Measurements from ENCODE around the gene CLDN1. TPM values are rescaled to one million over a fixed set of nuclear protein-coding genes. Genes with fewer than 3 reads are reported as not detected.
A peak's percentile ranks its signal among the peaks of the same experiment; 100 is the strongest.

CLDN1 gene
- total and polyA plus RNA-seq, 2 experiments from 2014 or later = 46.9 to 106 TPM

DNA sequence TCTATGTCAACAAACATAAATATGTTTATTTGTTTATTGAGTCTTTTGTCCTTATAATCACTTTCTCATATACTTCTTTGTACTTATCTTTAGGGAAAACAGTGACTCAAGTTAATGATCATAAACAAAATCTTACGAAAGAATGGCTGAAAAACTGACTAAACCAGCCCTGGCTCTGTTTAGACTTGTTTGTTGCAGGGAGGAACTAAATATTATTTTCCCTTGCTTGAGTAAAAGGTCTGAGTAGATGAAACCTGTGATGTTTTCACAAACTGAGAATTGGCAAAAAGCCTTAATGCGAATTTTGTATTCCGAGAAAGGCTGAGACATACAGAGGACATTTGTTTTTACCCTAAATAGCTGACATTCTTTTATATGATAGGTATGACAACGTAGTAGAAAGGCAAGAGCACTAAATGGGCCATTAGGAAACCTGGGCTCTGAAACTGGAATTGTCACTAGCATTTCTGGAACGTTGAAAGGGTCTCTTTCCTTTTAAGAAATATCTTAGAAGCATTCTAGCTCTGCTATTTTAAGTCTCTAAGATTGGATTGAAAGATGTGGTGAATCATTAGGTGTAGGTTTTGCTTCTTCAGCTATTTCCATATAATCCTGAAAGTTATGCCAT is 47.5 kb upstream of the CLDN1 start:
- no peak for DNase-seq (ENCODE audit: low spot score)
- H3K79me2 ChIP-seq = no peaks in the 10 kb centered on the region
- no peaks in the 10 kb centered on the region for H3K9me2 ChIP-seq (replicated peaks; ENCODE audit: insufficient read depth)
- peaks cover 9% of the 10 kb centered on the region for H3K4me1 ChIP-seq (ENCODE audit: insufficient read depth)
- no peaks in the 10 kb centered on the region for H3K36me3 ChIP-seq (replicated peaks; ENCODE audit: insufficient read depth, low read depth)
- H3K27ac ChIP-seq = peak overlapping the region; percentile 20
- no peak overlapping the region for H2AFZ ChIP-seq
- no peaks in the 10 kb centered on the region for H3K9me3 ChIP-seq (ENCODE audit: low read depth)
- TF ChIP-seq EZH2phosphoT487 (IDR thresholded peaks at IDR 0.05; ENCODE audit: low read depth, severe bottlenecking, unreplicated experiment) (no peak), EZH2 (IDR thresholded peaks at IDR 0.05; ENCODE audit: borderline replicate concordance) (no peak)
- TF ChIP-seq, protein P1, sequence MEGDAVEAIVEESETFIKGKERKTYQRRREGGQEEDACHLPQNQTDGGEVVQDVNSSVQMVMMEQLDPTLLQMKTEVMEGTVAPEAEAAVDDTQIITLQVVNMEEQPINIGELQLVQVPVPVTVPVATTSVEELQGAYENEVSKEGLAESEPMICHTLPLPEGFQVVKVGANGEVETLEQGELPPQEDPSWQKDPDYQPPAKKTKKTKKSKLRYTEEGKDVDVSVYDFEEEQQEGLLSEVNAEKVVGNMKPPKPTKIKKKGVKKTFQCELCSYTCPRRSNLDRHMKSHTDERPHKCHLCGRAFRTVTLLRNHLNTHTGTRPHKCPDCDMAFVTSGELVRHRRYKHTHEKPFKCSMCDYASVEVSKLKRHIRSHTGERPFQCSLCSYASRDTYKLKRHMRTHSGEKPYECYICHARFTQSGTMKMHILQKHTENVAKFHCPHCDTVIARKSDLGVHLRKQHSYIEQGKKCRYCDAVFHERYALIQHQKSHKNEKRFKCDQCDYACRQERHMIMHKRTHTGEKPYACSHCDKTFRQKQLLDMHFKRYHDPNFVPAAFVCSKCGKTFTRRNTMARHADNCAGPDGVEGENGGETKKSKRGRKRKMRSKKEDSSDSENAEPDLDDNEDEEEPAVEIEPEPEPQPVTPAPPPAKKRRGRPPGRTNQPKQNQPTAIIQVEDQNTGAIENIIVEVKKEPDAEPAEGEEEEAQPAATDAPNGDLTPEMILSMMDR (IDR thresholded peaks at IDR 0.05; ENCODE audit: poor library complexity) = no peak
- 64% methylated on average over 5 of the region's 5 CpGs for WGBS (ENCODE audit: low lambda C conversion rate, missing lambda C conversion rate)
- H3K4me3 ChIP-seq = no peak overlapping the region
- H4K20me1 ChIP-seq (ENCODE audit: insufficient read depth, poor library complexity, severe bottlenecking) = no peaks in the 10 kb centered on the region
- H3K27me3 ChIP-seq = no peaks in the 10 kb centered on the region
- H3K4me2 ChIP-seq = no peak overlapping the region

DNA sequence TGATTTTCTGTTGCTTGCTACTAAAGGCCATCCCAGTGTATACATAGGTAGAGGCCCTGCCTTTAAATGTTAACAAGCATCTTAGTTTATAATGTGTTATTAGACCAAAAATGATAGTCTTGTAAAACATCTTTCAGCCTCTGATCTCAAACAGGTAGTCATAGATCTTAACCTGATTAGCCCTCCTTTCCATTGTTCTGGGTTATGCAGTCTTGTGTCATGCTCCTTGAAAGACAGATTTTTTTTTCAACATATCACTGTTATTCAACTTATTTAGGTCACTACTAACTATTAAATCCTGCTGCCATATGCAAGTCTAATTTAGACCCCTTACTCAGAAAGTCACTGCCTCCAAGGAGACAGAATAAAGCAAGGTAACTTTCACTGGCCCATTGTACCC is 46.6 kb upstream of the CLDN1 start:
- H3K9me3 ChIP-seq (ENCODE audit: low read depth) = no peaks in the 10 kb centered on the region
- peaks cover 9% of the 10 kb centered on the region for H3K4me1 ChIP-seq (ENCODE audit: insufficient read depth)
- no peak overlapping the region for H3K4me3 ChIP-seq
- no peak overlapping the region for H2AFZ ChIP-seq
- H3K79me2 ChIP-seq = no peaks in the 10 kb centered on the region
- H3K27ac ChIP-seq = no peak overlapping the region
- no peak for DNase-seq (ENCODE audit: low spot score)
- H3K9me2 ChIP-seq (replicated peaks; ENCODE audit: insufficient read depth) = no peaks in the 10 kb centered on the region
- TF ChIP-seq, protein P1 (IDR thresholded peaks at IDR 0.05; ENCODE audit: poor library complexity) = no peak
- no peak for TF ChIP-seq EZH2 (IDR thresholded peaks at IDR 0.05; ENCODE audit: borderline replicate concordance)
- no peak for TF ChIP-seq EZH2phosphoT487 (IDR thresholded peaks at IDR 0.05; ENCODE audit: low read depth, severe bottlenecking, unreplicated experiment)
- no peaks in the 10 kb centered on the region for H3K36me3 ChIP-seq (replicated peaks; ENCODE audit: insufficient read depth, low read depth)
- H3K4me2 ChIP-seq = no peak overlapping the region
- H4K20me1 ChIP-seq (ENCODE audit: insufficient read depth, poor library complexity, severe bottlenecking) = no peaks in the 10 kb centered on the region
- no peaks in the 10 kb centered on the region for H3K27me3 ChIP-seq

DNA sequence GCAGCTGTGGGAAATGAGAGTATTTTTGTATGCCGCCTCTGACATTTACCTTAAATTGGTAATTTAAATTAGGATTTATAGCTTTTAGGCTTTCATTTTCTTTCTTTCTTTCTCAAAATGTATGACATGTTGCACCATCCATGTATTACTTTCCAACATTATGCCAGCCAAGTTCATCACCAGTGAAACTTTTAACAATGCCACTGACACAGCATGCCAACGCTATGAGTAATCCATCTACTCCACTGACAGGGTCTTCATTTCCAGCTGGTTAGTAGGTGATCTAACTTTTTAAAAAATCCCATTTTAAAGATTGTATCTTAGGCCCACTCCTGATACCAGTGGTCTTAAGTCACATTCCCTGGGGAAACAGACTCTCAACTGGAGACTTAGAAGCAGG is 43.9 kb upstream of the CLDN1 start:
- WGBS (ENCODE audit: low lambda C conversion rate, missing lambda C conversion rate) = 48% methylated on average over 2 of the region's 2 CpGs
- Histone ChIP-seq H3K9me3 (ENCODE audit: low read depth) (no peaks in the 10 kb centered on the region), H3K27me3 (no peaks in the 10 kb centered on the region), H3K4me2 (no peak overlapping the region), H3K4me3 (no peak overlapping the region), H3K79me2 (no peaks in the 10 kb centered on the region), H3K9me2 (replicated peaks; ENCODE audit: insufficient read depth) (no peaks in the 10 kb centered on the region), H4K20me1 (ENCODE audit: insufficient read depth, poor library complexity, severe bottlenecking) (no peaks in the 10 kb centered on the region), H3K27ac (no peak overlapping the region), H2AFZ (no peak overlapping the region), H3K4me1 (ENCODE audit: insufficient read depth) (peaks cover 3% of the 10 kb centered on the region), H3K36me3 (replicated peaks; ENCODE audit: insufficient read depth, low read depth) (no peaks in the 10 kb centered on the region)
- no peak for DNase-seq (ENCODE audit: low spot score)
- TF ChIP-seq EZH2 (IDR thresholded peaks at IDR 0.05; ENCODE audit: borderline replicate concordance) (no peak), EZH2phosphoT487 (IDR thresholded peaks at IDR 0.05; ENCODE audit: low read depth, severe bottlenecking, unreplicated experiment) (no peak)
- TF ChIP-seq, protein P1 (IDR thresholded peaks at IDR 0.05; ENCODE audit: poor library complexity) = no peak

All from hepatocyte (in vitro differentiated cells).